NCI-H146 treated with DMSO at 0.1 percent for 48 hours (cell line): ENCODE results near the gene KCNN3.

Experiments used
- DNase-seq: peaks from one replicate; lab custom pipeline; 2025; ENCODE audit not compliant: unreplicated experiment; lab: John Stamatoyannopoulos, UW

KCNN3 gene

GRCh38 chr1:154735061-154735803 is 134.8 kb downstream of the KCNN3 start:
- DNase-seq, result no peak

DNA sequence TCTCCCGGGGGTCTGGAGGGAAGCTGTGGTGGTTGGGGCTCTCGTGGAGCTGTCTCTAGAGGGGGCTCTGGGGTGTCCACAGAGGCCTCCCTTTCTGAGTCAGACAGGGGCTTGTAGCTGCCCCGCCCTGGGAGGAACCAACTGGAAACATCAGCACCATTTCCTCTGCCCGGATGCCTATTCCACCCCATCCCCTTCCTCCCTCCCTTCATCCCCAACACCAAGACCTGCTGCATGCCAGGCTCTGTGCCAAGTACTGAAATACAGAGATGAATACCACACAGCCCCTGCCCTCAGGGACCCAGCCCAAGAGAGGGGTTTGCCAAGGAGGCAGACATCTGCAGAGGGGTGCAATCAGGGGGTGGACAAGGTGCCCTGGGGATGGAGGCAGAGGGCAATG is 136.5 kb downstream of the KCNN3 start:
- no peak for DNase-seq

GRCh38 chr1:154730986-154731489 is 139.0 kb downstream of the KCNN3 start:
- no peak for DNase-seq

- DNase-seq, result peak; percentile 32
These were observed 139.8 kb downstream of the KCNN3 start for GRCh38 chr1:154730259-154730658.

- no peak for DNase-seq
These were observed 140.5 kb downstream of the KCNN3 start for GRCh38 chr1:154729577-154729976.

GRCh38 chr1:154729031-154729442 is 141.0 kb downstream of the KCNN3 start:
- DNase-seq, result no peak

- DNase-seq, result no peak
These were observed 143.0 kb downstream of the KCNN3 start for GRCh38 chr1:154726896-154727753.

- DNase-seq, result no peak
These were observed 143.6 kb downstream of the KCNN3 start for GRCh38 chr1:154726443-154726842.

DNA sequence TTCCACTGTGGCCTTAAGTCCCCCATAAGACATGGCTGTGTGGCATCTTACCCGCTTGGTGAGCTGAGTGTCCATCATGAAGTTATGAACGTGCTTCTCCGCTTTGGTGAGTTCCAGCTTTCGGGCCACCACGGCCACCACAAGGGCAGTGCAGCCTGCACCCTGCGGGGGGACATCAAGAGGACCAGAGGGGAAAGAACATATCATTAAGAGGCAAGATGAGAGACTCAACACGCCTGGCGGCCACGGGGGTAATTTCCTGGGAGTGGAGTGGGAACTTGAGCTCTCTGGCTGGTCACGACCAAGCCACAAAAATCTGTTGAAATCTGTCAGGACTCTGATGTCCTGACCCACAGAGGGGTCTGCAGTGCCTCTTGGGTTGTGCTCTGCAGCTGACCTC is 144.2 kb downstream of the KCNN3 start:
- no peak for DNase-seq

DNA sequence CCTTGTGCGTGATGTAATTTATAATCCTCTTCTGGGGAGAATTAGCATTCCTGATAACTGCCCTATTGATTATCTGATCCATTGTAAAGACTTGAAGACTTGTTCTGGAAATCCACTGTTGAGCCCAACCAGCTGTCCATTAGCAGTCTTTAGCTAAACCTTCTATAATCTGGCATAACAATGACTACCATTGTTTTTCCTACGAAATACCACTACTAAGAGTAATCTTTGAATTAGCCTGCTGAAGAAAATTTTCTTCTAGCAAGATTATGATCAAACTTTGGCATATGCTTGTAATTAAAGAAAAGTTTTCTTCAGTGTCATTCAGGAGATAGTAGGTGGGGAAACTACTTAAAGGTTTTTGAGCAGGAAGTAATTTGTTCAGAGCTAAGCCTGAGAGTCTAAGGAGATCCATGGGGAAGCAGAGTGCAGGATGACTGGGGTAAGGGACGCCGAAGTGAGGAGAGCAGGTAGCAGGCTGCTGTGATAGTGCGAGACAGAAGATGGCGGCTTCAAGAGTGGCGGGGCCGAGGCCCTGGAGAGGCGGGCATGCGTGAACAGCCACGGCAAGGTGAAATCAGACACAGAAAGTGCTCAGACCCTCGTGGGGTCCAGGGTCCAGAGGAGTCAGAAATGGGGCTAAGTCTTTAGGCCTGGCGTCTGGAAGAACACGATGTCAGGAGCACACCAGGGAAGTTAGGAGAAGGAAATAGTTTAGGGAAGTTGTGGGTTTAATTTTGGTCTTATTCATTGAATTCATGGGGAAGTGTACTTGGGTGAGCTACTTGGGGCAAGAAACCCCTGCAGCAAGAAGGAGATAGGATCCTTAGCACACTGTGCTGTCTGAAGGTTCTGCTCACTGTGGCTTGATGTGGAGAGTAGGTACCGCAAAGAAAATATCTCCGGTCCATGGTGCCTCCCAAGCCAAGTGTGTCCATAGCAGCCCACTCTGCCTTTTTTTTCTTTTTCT is 149.5 kb downstream of the KCNN3 start:
- no peak for DNase-seq

GRCh38 chr1:154719586-154720327 is 150.3 kb downstream of the KCNN3 start:
- no peak for DNase-seq

DNA sequence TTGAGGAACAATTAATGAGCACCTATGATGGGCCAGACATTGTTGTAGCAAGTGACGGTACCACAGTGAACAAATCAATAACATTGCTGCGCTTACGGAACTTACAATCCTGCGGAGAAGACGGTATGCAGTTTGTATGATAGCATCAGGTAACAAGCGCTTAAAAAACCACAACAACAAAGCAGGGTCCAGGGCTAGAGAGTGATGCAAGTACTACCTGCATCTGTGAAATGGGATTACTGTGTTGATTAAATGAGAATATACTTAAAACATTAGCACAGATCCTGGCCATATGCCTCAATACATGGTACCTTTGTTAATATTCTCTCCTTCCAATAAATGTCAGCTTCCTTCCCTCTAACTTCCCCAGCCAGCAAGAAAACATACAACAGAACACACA is 151.5 kb downstream of the KCNN3 start:
- DNase-seq, result no peak

DNA sequence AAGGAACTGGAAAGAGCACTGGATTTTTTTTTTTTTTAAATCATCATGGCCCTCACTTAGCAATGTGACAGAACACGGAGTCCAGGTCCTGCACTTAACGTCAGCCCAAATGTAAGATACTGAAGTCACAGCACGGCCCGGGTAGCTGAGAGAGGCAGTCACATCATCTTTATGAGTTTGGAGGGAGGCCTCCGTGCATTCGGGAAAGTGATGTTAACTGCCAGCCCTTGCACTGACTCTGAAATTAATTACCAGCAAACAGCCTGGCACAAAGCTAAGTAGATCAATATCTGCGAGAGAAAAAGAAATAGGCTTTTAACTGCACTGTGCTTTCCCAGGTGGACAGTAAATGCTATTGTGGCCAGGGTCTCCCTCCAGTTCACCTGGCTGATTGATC is 152.6 kb downstream of the KCNN3 start:
- no peak for DNase-seq

DNA sequence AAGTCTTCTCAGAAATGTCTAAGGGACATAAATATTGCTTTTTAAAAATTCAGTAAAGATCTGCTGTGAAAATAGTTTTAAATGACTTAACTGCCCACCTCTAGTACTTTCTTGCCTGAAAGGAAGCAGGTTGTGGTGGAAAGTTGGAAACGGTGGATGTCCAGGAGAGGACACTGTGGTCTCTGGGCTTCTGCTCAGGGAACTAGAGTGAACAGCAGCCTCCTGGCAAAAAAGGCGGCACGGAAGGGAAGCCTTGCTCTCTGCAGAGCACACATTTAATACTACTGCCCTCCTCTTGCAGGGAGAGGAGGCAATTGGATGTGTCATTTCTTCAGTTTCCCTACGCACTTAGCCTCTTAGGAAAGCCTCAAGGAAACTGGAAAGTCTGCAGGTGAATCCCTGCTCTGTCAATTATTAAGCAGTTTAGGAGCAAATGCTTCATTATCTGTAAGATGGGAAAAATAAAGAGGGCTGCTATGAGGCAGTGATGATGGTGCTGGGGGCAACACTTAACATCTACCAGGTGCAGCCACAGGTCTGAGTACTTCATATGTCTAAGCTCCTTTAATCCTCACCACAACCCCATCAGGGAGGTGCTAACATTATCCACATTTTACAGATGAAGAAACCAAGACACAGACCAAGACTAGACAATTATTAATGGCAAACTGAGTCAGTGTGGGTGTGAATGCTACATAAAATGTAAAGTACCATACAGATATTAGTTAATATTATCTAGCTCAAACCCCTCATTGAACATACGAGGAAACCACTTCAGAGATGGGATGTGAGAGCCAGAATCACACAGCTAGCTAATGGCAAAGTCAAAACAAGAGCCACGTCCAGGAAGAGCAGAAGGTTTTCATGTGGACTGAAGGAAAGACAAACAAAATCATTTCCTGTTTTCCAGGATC is 153.2 kb downstream of the KCNN3 start:
- DNase-seq, result no peak

DNA sequence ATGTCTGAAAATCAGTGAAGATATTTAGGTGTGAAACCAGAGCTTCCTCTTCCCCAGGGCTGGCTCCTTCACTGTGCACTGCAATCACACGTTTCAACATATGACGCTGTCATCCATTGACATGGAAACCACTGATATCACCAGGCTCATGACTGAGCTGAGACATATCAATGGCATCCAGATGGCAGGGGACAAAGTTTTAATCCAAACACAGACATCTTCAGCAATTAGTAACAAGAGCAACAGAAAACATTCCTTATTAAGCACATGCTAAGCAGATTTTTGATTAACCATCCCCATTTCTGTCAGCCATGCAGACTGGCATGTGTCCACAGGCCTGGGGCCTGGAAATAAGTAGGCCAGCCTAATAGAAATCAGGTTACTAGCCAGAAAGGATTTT is 154.1 kb downstream of the KCNN3 start:
- no peak for DNase-seq

DNA sequence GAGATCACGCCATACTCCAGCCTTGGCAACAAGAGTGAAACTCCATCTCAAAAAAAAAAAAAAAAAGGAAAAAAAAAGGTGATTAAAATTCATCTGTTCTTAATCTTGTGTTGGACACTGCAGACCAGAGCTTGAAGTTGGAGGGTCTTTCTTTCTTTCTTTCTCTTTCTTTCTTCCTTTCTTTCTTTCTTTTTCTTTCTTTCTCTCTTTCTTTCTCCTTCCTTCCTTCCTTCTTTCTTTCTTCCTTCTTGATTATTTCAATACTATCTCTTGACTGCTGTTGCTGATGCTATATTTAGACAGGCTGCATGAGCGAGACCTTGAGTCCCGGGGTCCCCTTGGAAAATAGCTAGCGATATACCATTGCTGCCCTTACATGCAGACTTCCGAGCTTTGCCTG is 154.7 kb downstream of the KCNN3 start:
- no peak for DNase-seq

DNA sequence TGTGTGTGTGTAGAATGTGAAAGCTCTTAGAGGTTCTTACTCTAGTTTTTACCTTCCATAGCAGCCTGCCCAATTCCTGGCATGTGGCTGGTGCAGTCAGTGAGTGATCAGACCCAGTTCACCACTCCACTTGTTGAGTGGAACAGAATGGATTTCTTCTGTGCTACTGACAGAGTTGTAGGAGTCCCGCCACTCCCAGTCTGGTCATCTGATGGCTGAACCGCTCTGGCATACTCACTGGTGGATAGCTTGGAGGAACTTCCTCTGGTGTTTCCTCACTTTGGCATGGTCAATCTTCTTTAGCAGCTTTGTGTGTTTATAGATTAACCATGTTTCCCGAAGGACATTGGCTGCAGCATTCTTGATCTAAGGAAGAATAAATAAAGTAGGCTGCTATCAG is 155.4 kb downstream of the KCNN3 start:
- DNase-seq, result no peak

DNA sequence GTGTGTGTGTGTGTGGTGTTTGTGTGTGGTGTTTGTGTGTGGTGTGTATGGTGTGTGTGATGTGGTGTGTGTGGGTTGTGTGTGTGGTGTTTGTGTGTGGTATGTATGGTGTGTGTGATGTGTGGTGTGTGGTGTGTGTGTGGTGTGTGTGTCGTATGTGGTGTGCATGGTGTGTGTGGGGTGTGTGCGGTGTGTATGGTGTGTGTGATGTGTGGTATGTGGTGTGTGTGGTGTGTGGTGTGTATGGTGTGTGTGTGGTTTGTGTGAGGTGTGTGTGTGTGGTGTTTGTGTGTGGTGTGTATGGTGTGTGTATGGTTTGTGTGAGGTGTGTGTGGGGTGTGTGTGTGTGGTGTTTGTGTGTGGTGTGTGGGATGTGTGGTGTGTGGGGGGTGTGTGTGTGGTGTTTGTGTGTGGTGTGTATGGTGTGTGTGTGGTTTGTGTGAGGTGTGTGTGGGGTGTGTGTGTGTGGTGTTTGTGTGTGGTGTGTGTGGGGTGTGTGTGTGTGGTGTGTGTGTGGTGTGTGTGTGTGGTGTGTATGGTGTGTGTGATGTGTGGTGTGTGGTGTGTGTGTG is 155.9 kb downstream of the KCNN3 start:
- DNase-seq, result no peak

DNA sequence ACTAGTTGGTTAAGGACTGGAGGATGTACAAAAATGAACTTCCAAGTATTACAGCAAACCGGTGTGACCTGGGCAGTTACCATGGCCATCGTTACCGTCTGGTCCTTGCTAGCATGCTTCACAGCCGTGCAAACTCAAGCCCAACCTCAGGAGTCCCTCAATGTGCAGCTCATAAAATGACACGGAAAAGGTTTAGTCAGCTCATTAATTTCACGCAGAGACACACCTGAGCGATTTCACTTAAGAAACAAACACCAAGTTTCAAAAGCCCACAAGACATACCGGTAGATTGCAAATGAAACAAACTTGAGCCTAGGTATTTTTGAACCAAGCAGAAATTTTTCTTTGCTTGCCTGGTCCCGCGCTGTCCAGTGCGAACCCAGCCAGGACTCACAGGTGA is 157.1 kb downstream of the KCNN3 start:
- DNase-seq, result no peak
